ENCODE results near the gene FGR. TPM values are rescaled to one million over a fixed set of nuclear protein-coding genes. Genes with fewer than 3 reads are reported as not detected.

FGR gene
- total and polyA plus RNA-seq, 9 donors: 1.4 to 2.5 (median 2.0) TPM

- H3K4me3 ChIP-seq (ENCODE audit: low read length): peak overlapping the region; percentile 34
- H3K27me3 ChIP-seq (ENCODE audit: control insufficient read depth, insufficient read depth, low read length): no peaks in the 10 kb centered on the region
- no peaks in the 10 kb centered on the region for H3K9me3 ChIP-seq (replicated peaks; ENCODE audit: control insufficient read depth, low read depth, low read length)
- 49% methylated on average over 8 of the region's 10 CpGs for WGBS (ENCODE audit: insufficient coverage)
- H3K27ac ChIP-seq (ENCODE audit: low read length): peak overlapping the region; percentile 87
- H3K36me3 ChIP-seq (ENCODE audit: control insufficient read depth, insufficient read depth, low read length): peaks cover 5% of the 10 kb centered on the region
- peaks cover 50% of the 10 kb centered on the region for H3K4me1 ChIP-seq (ENCODE audit: control insufficient read depth, insufficient read depth, low read length)
- no peak for DNase-seq
Observed at GRCh38 chr1:27660300-27660835, 25.4 kb upstream of the FGR start.

DNA sequence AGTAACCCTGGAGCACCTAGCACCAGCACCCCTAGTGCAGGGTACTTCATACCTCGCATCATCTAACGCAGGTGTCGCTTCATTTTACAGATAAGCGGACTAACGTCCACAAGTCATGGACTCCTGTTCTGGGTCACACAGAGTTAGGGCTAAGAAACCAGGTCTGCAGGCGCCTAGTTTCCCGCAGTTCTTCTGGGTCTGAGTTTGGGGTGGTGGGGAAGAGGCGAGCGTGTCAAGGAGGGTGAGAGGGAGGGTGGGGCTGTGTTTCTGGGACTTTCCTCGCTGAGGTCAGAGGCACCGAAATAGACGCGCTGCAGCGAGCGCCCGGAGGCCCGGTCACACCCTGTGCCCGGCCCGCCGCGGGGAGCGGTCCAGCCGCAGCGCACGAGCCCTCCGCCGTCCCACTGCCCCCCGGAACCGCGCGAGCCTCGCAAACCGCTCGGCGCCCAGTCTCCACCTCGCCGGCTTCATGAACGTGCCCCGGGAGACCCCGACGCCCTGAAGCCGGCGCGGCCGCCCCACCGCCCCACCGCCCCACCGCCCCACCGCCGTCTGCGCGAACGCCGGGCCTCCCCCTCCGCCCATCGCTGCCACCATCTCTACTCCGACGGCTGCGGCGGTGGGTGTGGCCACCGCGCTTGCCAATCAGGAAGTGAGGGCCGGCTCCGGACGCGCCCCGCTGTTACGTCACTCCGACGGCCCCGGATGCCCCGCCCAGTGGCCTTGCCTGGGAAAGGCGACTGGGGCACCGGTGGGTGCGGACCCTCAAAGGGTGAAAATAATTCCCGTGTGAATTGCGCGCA is 24.7 kb upstream of the FGR start:
- Histone ChIP-seq H3K27ac (ENCODE audit: low read length) (peak overlapping the region; percentile 87), H3K4me3 (ENCODE audit: low read length) (peak overlapping the region; percentile 34), H3K27me3 (ENCODE audit: control insufficient read depth, insufficient read depth, low read length) (no peaks in the 10 kb centered on the region), H3K36me3 (ENCODE audit: control insufficient read depth, insufficient read depth, low read length) (no peaks in the 10 kb centered on the region), H3K9me3 (replicated peaks; ENCODE audit: control insufficient read depth, low read depth, low read length) (no peaks in the 10 kb centered on the region), H3K4me1 (ENCODE audit: control insufficient read depth, insufficient read depth, low read length) (peaks cover 54% of the 10 kb centered on the region)
- 8% methylated on average over 51 of the region's 78 CpGs for WGBS (ENCODE audit: insufficient coverage)
- DNase-seq: peak; percentile 94

- no peak for DNase-seq
Observed at GRCh38 chr1:27658951-27659496, 24.0 kb upstream of the FGR start.

GRCh38 chr1:27656157-27656893 is 21.3 kb upstream of the FGR start:
- peak; percentile 77 for DNase-seq
- Histone ChIP-seq H3K4me1 (ENCODE audit: control insufficient read depth, insufficient read depth, low read length) (peaks cover 38% of the 10 kb centered on the region), H3K4me3 (ENCODE audit: low read length) (no peak overlapping the region), H3K27ac (ENCODE audit: low read length) (no peak overlapping the region), H3K9me3 (replicated peaks; ENCODE audit: control insufficient read depth, low read depth, low read length) (no peaks in the 10 kb centered on the region), H3K27me3 (ENCODE audit: control insufficient read depth, insufficient read depth, low read length) (no peaks in the 10 kb centered on the region), H3K36me3 (ENCODE audit: control insufficient read depth, insufficient read depth, low read length) (no peaks in the 10 kb centered on the region)
- WGBS (ENCODE audit: insufficient coverage): 82% methylated on average over 6 of the region's 7 CpGs

More at GRCh38 chr1:27658951-27659496, 24.0 kb upstream of the FGR start:
- Histone ChIP-seq H3K27ac (ENCODE audit: low read length) (peak overlapping the region; percentile 87), H3K9me3 (replicated peaks; ENCODE audit: control insufficient read depth, low read depth, low read length) (no peaks in the 10 kb centered on the region), H3K4me1 (ENCODE audit: control insufficient read depth, insufficient read depth, low read length) (peaks cover 52% of the 10 kb centered on the region), H3K4me3 (ENCODE audit: low read length) (no peak overlapping the region), H3K36me3 (ENCODE audit: control insufficient read depth, insufficient read depth, low read length) (no peaks in the 10 kb centered on the region), H3K27me3 (ENCODE audit: control insufficient read depth, insufficient read depth, low read length) (no peaks in the 10 kb centered on the region)
- WGBS (ENCODE audit: insufficient coverage): 55% methylated on average over 6 of the region's 7 CpGs

DNA sequence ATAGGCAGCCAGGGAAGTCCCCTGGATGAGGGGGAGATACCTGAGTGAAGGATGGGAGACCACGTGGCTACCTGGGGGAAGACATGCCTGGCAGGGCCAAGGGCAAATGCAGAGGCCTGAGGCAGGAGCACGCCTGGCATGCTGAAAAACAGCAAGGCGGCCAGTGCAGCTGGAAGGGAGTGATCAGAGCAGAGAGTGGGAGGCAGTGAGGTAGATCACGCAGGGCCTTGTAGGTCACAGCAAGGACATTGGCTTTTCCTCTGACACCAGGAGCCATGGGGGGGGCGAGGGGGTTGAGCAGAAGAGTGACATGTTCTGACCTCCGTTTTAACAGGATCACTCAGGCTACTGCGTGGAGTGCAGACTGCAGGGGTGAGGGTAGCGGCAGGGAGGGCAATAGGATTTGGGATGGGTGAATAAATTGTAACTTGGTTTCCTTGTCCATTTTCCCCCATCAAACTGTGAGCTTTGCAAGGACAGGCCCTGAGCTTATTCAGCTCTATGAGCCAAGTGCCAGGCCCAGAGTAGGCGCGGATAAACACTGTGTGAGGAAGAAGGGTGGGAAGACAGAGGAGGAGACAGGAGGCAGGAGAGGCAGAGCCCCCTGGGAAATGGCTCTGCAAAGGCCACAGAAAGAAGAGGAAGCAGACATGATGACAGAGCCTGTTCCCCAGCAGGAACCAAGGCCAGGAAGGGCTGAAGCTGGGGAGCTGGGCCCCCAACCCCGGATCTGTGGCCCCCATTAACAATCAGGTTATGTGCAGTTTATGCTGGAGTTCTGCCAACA is 20.4 kb upstream of the FGR start:
- Histone ChIP-seq H3K27ac (ENCODE audit: low read length) (no peak overlapping the region), H3K9me3 (replicated peaks; ENCODE audit: control insufficient read depth, low read depth, low read length) (no peaks in the 10 kb centered on the region), H3K36me3 (ENCODE audit: control insufficient read depth, insufficient read depth, low read length) (no peaks in the 10 kb centered on the region), H3K4me1 (ENCODE audit: control insufficient read depth, insufficient read depth, low read length) (peaks cover 43% of the 10 kb centered on the region), H3K27me3 (ENCODE audit: control insufficient read depth, insufficient read depth, low read length) (no peaks in the 10 kb centered on the region), H3K4me3 (ENCODE audit: low read length) (no peak overlapping the region)
- no peak for DNase-seq
- 62% methylated on average over 10 of the region's 11 CpGs for WGBS (ENCODE audit: insufficient coverage)

- Histone ChIP-seq H3K4me1 (ENCODE audit: control insufficient read depth, insufficient read depth, low read length) (peaks cover 38% of the 10 kb centered on the region), H3K36me3 (ENCODE audit: control insufficient read depth, insufficient read depth, low read length) (no peaks in the 10 kb centered on the region), H3K27ac (ENCODE audit: low read length) (peak overlapping the region; percentile 42), H3K9me3 (replicated peaks; ENCODE audit: control insufficient read depth, low read depth, low read length) (no peaks in the 10 kb centered on the region), H3K27me3 (ENCODE audit: control insufficient read depth, insufficient read depth, low read length) (no peaks in the 10 kb centered on the region), H3K4me3 (ENCODE audit: low read length) (no peak overlapping the region)
- no CpG with 5 or more reads among the region's 5 CpGs for WGBS (ENCODE audit: insufficient coverage)
- no peak for DNase-seq
Observed at GRCh38 chr1:27652111-27652864, 17.3 kb upstream of the FGR start.

- Histone ChIP-seq H3K27ac (ENCODE audit: low read length) (peak overlapping the region; percentile 33), H3K36me3 (ENCODE audit: control insufficient read depth, insufficient read depth, low read length) (no peaks in the 10 kb centered on the region), H3K9me3 (replicated peaks; ENCODE audit: control insufficient read depth, low read depth, low read length) (no peaks in the 10 kb centered on the region), H3K4me1 (ENCODE audit: control insufficient read depth, insufficient read depth, low read length) (peaks cover 33% of the 10 kb centered on the region), H3K4me3 (ENCODE audit: low read length) (no peak overlapping the region), H3K27me3 (ENCODE audit: control insufficient read depth, insufficient read depth, low read length) (no peaks in the 10 kb centered on the region)
- peak; percentile 83 for DNase-seq
- 18% methylated on average over 4 of the region's 7 CpGs for WGBS (ENCODE audit: insufficient coverage)
Observed at GRCh38 chr1:27650539-27651175, 15.7 kb upstream of the FGR start.

- H3K36me3 ChIP-seq (ENCODE audit: control insufficient read depth, insufficient read depth, low read length): no peaks in the 10 kb centered on the region
- peaks cover 28% of the 10 kb centered on the region for H3K4me1 ChIP-seq (ENCODE audit: control insufficient read depth, insufficient read depth, low read length)
- H3K4me3 ChIP-seq (ENCODE audit: low read length): no peak overlapping the region
- H3K27me3 ChIP-seq (ENCODE audit: control insufficient read depth, insufficient read depth, low read length): no peaks in the 10 kb centered on the region
- H3K9me3 ChIP-seq (replicated peaks; ENCODE audit: control insufficient read depth, low read depth, low read length): no peaks in the 10 kb centered on the region
- WGBS (ENCODE audit: insufficient coverage): no CpG with 5 or more reads among the region's 1 CpG
- no peak overlapping the region for H3K27ac ChIP-seq (ENCODE audit: low read length)
- peak; percentile 67 for DNase-seq
Observed at GRCh38 chr1:27650171-27650538, 15.2 kb upstream of the FGR start.

GRCh38 chr1:27649306-27649635 is 14.3 kb upstream of the FGR start:
- 72% methylated on average over 2 of the region's 11 CpGs for WGBS (ENCODE audit: insufficient coverage)
- Histone ChIP-seq H3K9me3 (replicated peaks; ENCODE audit: control insufficient read depth, low read depth, low read length) (no peaks in the 10 kb centered on the region), H3K27ac (ENCODE audit: low read length) (no peak overlapping the region), H3K27me3 (ENCODE audit: control insufficient read depth, insufficient read depth, low read length) (no peaks in the 10 kb centered on the region), H3K4me1 (ENCODE audit: control insufficient read depth, insufficient read depth, low read length) (peaks cover 26% of the 10 kb centered on the region), H3K4me3 (ENCODE audit: low read length) (no peak overlapping the region), H3K36me3 (ENCODE audit: control insufficient read depth, insufficient read depth, low read length) (no peaks in the 10 kb centered on the region)
- DNase-seq: no peak
